H9 (cell line): ENCODE results near the gene F5. TPM values are rescaled to one million over a fixed set of nuclear protein-coding genes. Genes with fewer than 3 reads are reported as not detected.

Source experiments
- DNase-seq: peaks from one replicate; pipeline ENCODE4 v3.0.0-alpha.2; 2017
- H2AFZ ChIP-seq: one replicate; pipeline ENCODE4 v1.6.1; 2013; ENCODE audit warnings: mild to moderate bottlenecking, low read length, control low read depth, moderate library complexity
- H2AK5ac ChIP-seq: 2 replicates; pipeline ENCODE4 v1.6.1; 2013; ENCODE audit warnings: low read length, control low read depth, mixed read lengths; ENCODE audit not compliant: insufficient read length
- H2BK120ac ChIP-seq: one replicate; pipeline ENCODE4 v1.6.1; 2013; ENCODE audit warnings: low read depth, mild to moderate bottlenecking, low read length, control low read depth, inconsistent platforms; ENCODE audit not compliant: poor library complexity, severe bottlenecking
- H2BK12ac ChIP-seq: 2 replicates; pipeline ENCODE4 v1.6.1; 2013; ENCODE audit warnings: low read length, control low read depth, mixed read lengths, low read depth; ENCODE audit not compliant: insufficient read length
- H2BK15ac ChIP-seq: 2 replicates; pipeline ENCODE4 v1.6.1; 2013; ENCODE audit warnings: low read depth, low read length, control low read depth
- H2BK20ac ChIP-seq: one replicate; pipeline ENCODE4 v1.6.1; 2013; ENCODE audit warnings: low read depth, mild to moderate bottlenecking, low read length, control low read depth, inconsistent platforms; ENCODE audit not compliant: poor library complexity, severe bottlenecking
- H2BK5ac ChIP-seq: 2 replicates; pipeline ENCODE4 v1.6.1; 2013; ENCODE audit warnings: low read length, control low read depth, mixed read lengths; ENCODE audit not compliant: insufficient read length
- H3K14ac ChIP-seq: 2 replicates; pipeline ENCODE4 v1.6.1; 2013; ENCODE audit warnings: low read length, control low read depth; ENCODE audit not compliant: insufficient read depth
- H3K18ac ChIP-seq: 2 replicates; pipeline ENCODE4 v1.6.1; 2013; ENCODE audit warnings: low read depth, mild to moderate bottlenecking, mixed read lengths, low read length, control low read depth; ENCODE audit not compliant: insufficient read length
- H3K23ac ChIP-seq: 2 replicates; pipeline ENCODE4 v1.6.1; 2013; ENCODE audit warnings: low read length, control low read depth, mixed read lengths, low read depth; ENCODE audit not compliant: insufficient read length
- H3K23me2 ChIP-seq: 2 replicates; pipeline ENCODE4 v1.6.1; 2013; ENCODE audit warnings: low read depth, mild to moderate bottlenecking, mixed read lengths, low read length, control low read depth; ENCODE audit not compliant: insufficient read length, poor library complexity, severe bottlenecking
- H3K27ac ChIP-seq: 2 replicates; pipeline ENCODE4 v1.5.1; 2013; ENCODE audit warnings: low read length, control low read depth, mixed read lengths, low read depth; ENCODE audit not compliant: insufficient read length
- H3K27me3 ChIP-seq: 2 replicates; pipeline ENCODE4 v1.6.1; 2013; ENCODE audit warnings: low read length, control low read depth, inconsistent platforms; ENCODE audit not compliant: insufficient read depth
- H3K4ac ChIP-seq: 2 replicates; pipeline ENCODE4 v1.6.1; 2013; ENCODE audit warnings: low read depth, mild to moderate bottlenecking, control low read depth, inconsistent platforms, low read length, moderate library complexity
- H3K4me1 ChIP-seq: 2 replicates; pipeline ENCODE4 v1.6.1; 2013; ENCODE audit warnings: low read length, control low read depth, inconsistent platforms; ENCODE audit not compliant: insufficient read depth
- H3K4me2 ChIP-seq: 2 replicates; pipeline ENCODE4 v1.6.1; 2013; ENCODE audit warnings: low read length, control low read depth, mixed read lengths; ENCODE audit not compliant: insufficient read length, insufficient read depth
- H3K56ac ChIP-seq: 2 replicates; pipeline ENCODE4 v1.6.1; 2013; ENCODE audit warnings: low read depth, mild to moderate bottlenecking, mixed read lengths, low read length, control low read depth; ENCODE audit not compliant: insufficient read length
- H3K79me1 ChIP-seq: 2 replicates; pipeline ENCODE4 v1.6.1; 2013; ENCODE audit warnings: low read depth, mild to moderate bottlenecking, moderate library complexity, low read length, control low read depth, inconsistent platforms; ENCODE audit not compliant: insufficient read depth, poor library complexity, severe bottlenecking
- H3K79me2 ChIP-seq: 2 replicates; pipeline ENCODE4 v1.6.1; 2013; ENCODE audit warnings: low read length, control low read depth, inconsistent platforms; ENCODE audit not compliant: insufficient read depth
- H3K9ac ChIP-seq: 2 replicates; pipeline ENCODE4 v1.6.1; 2013; ENCODE audit warnings: low read length, control low read depth, mixed read lengths; ENCODE audit not compliant: insufficient read length; ENCODE audit errors: extremely low read depth
- H3K9me3 ChIP-seq: one replicate; pipeline ENCODE4 v1.6.1; 2013; ENCODE audit warnings: low read depth, low read length, inconsistent platforms; ENCODE audit not compliant: control insufficient read depth
- H3T11ph ChIP-seq: one replicate; pipeline ENCODE4 v1.6.1; 2013; ENCODE audit warnings: mild to moderate bottlenecking, low read length, control low read depth, inconsistent platforms
- H4K20me1 ChIP-seq: one replicate; pipeline ENCODE4 v1.6.1; 2013; ENCODE audit not compliant: control insufficient read depth, insufficient read length, insufficient read depth
- H4K5ac ChIP-seq: 2 replicates; pipeline ENCODE4 v1.6.1; 2013; ENCODE audit warnings: low read depth, mild to moderate bottlenecking, mixed read lengths, low read length, control low read depth; ENCODE audit not compliant: insufficient read length
- H4K8ac ChIP-seq: replicated peaks from 2 replicates; pipeline ENCODE4 v1.6.1; 2013; ENCODE audit warnings: low read length, control low read depth, mixed read lengths, low read depth; ENCODE audit not compliant: insufficient read length
- H4K91ac ChIP-seq: 2 replicates; pipeline ENCODE4 v1.6.1; 2013; ENCODE audit warnings: low read depth, mild to moderate bottlenecking, moderate library complexity, mixed read lengths, low read length, control low read depth; ENCODE audit not compliant: insufficient read length
- H3K27ac Mint-ChIP-seq, 3 experiments: 2 replicates in 2 of 3; 3 replicates in 1 of 3; pipeline ENCODE4 v1.8.0; 2020 to 2021; ENCODE audit warnings: mixed read lengths in 3 of 3, mild to moderate bottlenecking in 1 of 3, moderate library complexity in 1 of 3
- H3K27me3 Mint-ChIP-seq: 2 replicates; pipeline ENCODE4 v1.8.0; 2021; ENCODE audit warnings: low read depth, mild to moderate bottlenecking, moderate library complexity, mixed read lengths
- H3K36me3 Mint-ChIP-seq, 3 experiments: 2 replicates in 2 of 3; 3 replicates in 1 of 3; pipeline ENCODE4 v1.8.0; 2020 to 2021; ENCODE audit warnings: low read depth in 3 of 3, mixed read lengths in 3 of 3; ENCODE audit not compliant: insufficient read depth in 1 of 3
- H3K4me1 Mint-ChIP-seq, 2 experiments: 2 replicates each; pipeline ENCODE4 v1.8.0; 2020; ENCODE audit warnings: mixed read lengths in 2 of 2
- H3K4me3 Mint-ChIP-seq, 2 experiments: 2 replicates in 1 of 2; 3 replicates in 1 of 2; pipeline ENCODE4 v1.8.0; 2020 to 2021; ENCODE audit warnings: mild to moderate bottlenecking in 2 of 2, mixed read lengths in 2 of 2, moderate library complexity in 1 of 2
- H3K9me3 Mint-ChIP-seq, 2 experiments: 2 replicates in 1 of 2; 3 replicates in 1 of 2; pipeline ENCODE4 v1.8.0; 2020; ENCODE audit warnings: mild to moderate bottlenecking in 2 of 2, mixed read lengths in 2 of 2, moderate library complexity in 1 of 2
- WGBS: extraction: QIAGEN DNeasy Blood & Tissue Kit; methylation state at CpG from one replicate; pipeline ENCODE4 v1.1.7; 2013; ENCODE audit warnings: missing lambda C conversion rate, low lambda C conversion rate, mixed read lengths; ENCODE audit not compliant: insufficient read length; ENCODE audit errors: extremely low coverage; 5-methylcytosine and 5-hydroxymethylcytosine counted together
- total RNA-seq: library from RNA; stranded (reverse); gene quantifications from 2 replicates; pipeline ENCODE4 v1.2.1, GENCODE V29; 2021
- TF ChIP-seq, protein P1 (sequence below): fragments of 200-600 bp; sonication (generic); conservative IDR thresholded peaks from 3 replicates; pipeline ENCODE4 v1.8.0; 2021; ENCODE audit warnings: antibody characterized with exemption, mild to moderate bottlenecking

F5 gene
- total RNA-seq, 1 experiment from 2014 or later, result 0.04 TPM

- no peak overlapping the region for H4K8ac ChIP-seq
- no peak overlapping the region for H2AK5ac ChIP-seq
- no peak overlapping the region for H3K4me2 ChIP-seq
- no peaks in the 10 kb centered on the region for H3K27me3 Mint-ChIP-seq
- H2BK5ac ChIP-seq, result no peak overlapping the region
- H2BK20ac ChIP-seq, result no peak overlapping the region
- TF ChIP-seq, protein P1, sequence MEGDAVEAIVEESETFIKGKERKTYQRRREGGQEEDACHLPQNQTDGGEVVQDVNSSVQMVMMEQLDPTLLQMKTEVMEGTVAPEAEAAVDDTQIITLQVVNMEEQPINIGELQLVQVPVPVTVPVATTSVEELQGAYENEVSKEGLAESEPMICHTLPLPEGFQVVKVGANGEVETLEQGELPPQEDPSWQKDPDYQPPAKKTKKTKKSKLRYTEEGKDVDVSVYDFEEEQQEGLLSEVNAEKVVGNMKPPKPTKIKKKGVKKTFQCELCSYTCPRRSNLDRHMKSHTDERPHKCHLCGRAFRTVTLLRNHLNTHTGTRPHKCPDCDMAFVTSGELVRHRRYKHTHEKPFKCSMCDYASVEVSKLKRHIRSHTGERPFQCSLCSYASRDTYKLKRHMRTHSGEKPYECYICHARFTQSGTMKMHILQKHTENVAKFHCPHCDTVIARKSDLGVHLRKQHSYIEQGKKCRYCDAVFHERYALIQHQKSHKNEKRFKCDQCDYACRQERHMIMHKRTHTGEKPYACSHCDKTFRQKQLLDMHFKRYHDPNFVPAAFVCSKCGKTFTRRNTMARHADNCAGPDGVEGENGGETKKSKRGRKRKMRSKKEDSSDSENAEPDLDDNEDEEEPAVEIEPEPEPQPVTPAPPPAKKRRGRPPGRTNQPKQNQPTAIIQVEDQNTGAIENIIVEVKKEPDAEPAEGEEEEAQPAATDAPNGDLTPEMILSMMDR, result no peak
- no peak overlapping the region for H3K4me3 Mint-ChIP-seq
- no peak overlapping the region for H2BK15ac ChIP-seq
- no peaks in the 10 kb centered on the region for H3K4me1 ChIP-seq
- no peaks in the 10 kb centered on the region for H3K9me3 ChIP-seq
- H3K27ac Mint-ChIP-seq, result no peak overlapping the region
- no peak overlapping the region for H3K27ac ChIP-seq
- WGBS, result no CpG with 5 or more reads among the region's 1 CpG
- no peaks in the 10 kb centered on the region for H3K27me3 ChIP-seq
- H3T11ph ChIP-seq, result no peak overlapping the region
- H3K9ac ChIP-seq, result no peak overlapping the region
- no peaks in the 10 kb centered on the region for H3K79me2 ChIP-seq
- H2BK120ac ChIP-seq, result no peak overlapping the region
- H3K36me3 Mint-ChIP-seq, result no peaks in the 10 kb centered on the region
- H3K14ac ChIP-seq, result no peak overlapping the region
- no peak overlapping the region for H3K4ac ChIP-seq
- no peaks in the 10 kb centered on the region for H3K79me1 ChIP-seq
- H3K56ac ChIP-seq, result no peak overlapping the region
- no peak overlapping the region for H2AFZ ChIP-seq
- no peak overlapping the region for H3K18ac ChIP-seq
- no peak for DNase-seq
- H2BK12ac ChIP-seq, result no peak overlapping the region
- no peaks in the 10 kb centered on the region for H4K20me1 ChIP-seq
- no peak overlapping the region for H4K91ac ChIP-seq
- H3K4me1 Mint-ChIP-seq, result peaks cover 0 to 7% of the 10 kb centered on the region in 2 experiments; a peak in 1 of 4 replicates
- no peak overlapping the region for H3K23ac ChIP-seq
- no peaks in the 10 kb centered on the region for H3K23me2 ChIP-seq
- no peak overlapping the region for H4K5ac ChIP-seq
- H3K9me3 Mint-ChIP-seq, result no peaks in the 10 kb centered on the region
Measured at GRCh38 chr1:169509354-169509753, 76.9 kb downstream of the F5 start.
